H9 (cell line): ENCODE measurements around the gene YBEY. TPM values are rescaled to one million over a fixed set of nuclear protein-coding genes. Genes with fewer than 3 reads are reported as not detected.

Source experiments
- DNase-seq: peaks from one replicate; pipeline ENCODE4 v3.0.0-alpha.2; 2017
- H2AFZ ChIP-seq: one replicate; pipeline ENCODE4 v1.6.1; 2013; ENCODE audit warnings: mild to moderate bottlenecking, low read length, control low read depth, moderate library complexity
- H2AK5ac ChIP-seq: 2 replicates; pipeline ENCODE4 v1.6.1; 2013; ENCODE audit warnings: low read length, control low read depth, mixed read lengths; ENCODE audit not compliant: insufficient read length
- H2BK120ac ChIP-seq: one replicate; pipeline ENCODE4 v1.6.1; 2013; ENCODE audit warnings: low read depth, mild to moderate bottlenecking, low read length, control low read depth, inconsistent platforms; ENCODE audit not compliant: poor library complexity, severe bottlenecking
- H2BK12ac ChIP-seq: 2 replicates; pipeline ENCODE4 v1.6.1; 2013; ENCODE audit warnings: low read length, control low read depth, mixed read lengths, low read depth; ENCODE audit not compliant: insufficient read length
- H2BK15ac ChIP-seq: 2 replicates; pipeline ENCODE4 v1.6.1; 2013; ENCODE audit warnings: low read depth, low read length, control low read depth
- H2BK20ac ChIP-seq: one replicate; pipeline ENCODE4 v1.6.1; 2013; ENCODE audit warnings: low read depth, mild to moderate bottlenecking, low read length, control low read depth, inconsistent platforms; ENCODE audit not compliant: poor library complexity, severe bottlenecking
- H2BK5ac ChIP-seq: 2 replicates; pipeline ENCODE4 v1.6.1; 2013; ENCODE audit warnings: low read length, control low read depth, mixed read lengths; ENCODE audit not compliant: insufficient read length
- H3K14ac ChIP-seq: 2 replicates; pipeline ENCODE4 v1.6.1; 2013; ENCODE audit warnings: low read length, control low read depth; ENCODE audit not compliant: insufficient read depth
- H3K18ac ChIP-seq: 2 replicates; pipeline ENCODE4 v1.6.1; 2013; ENCODE audit warnings: low read depth, mild to moderate bottlenecking, mixed read lengths, low read length, control low read depth; ENCODE audit not compliant: insufficient read length
- H3K23ac ChIP-seq: 2 replicates; pipeline ENCODE4 v1.6.1; 2013; ENCODE audit warnings: low read length, control low read depth, mixed read lengths, low read depth; ENCODE audit not compliant: insufficient read length
- H3K23me2 ChIP-seq: 2 replicates; pipeline ENCODE4 v1.6.1; 2013; ENCODE audit warnings: low read depth, mild to moderate bottlenecking, mixed read lengths, low read length, control low read depth; ENCODE audit not compliant: insufficient read length, poor library complexity, severe bottlenecking
- H3K27ac ChIP-seq: 2 replicates; pipeline ENCODE4 v1.5.1; 2013; ENCODE audit warnings: low read length, control low read depth, mixed read lengths, low read depth; ENCODE audit not compliant: insufficient read length
- H3K27me3 ChIP-seq: 2 replicates; pipeline ENCODE4 v1.6.1; 2013; ENCODE audit warnings: low read length, control low read depth, inconsistent platforms; ENCODE audit not compliant: insufficient read depth
- H3K4ac ChIP-seq: 2 replicates; pipeline ENCODE4 v1.6.1; 2013; ENCODE audit warnings: low read depth, mild to moderate bottlenecking, control low read depth, inconsistent platforms, low read length, moderate library complexity
- H3K4me1 ChIP-seq: 2 replicates; pipeline ENCODE4 v1.6.1; 2013; ENCODE audit warnings: low read length, control low read depth, inconsistent platforms; ENCODE audit not compliant: insufficient read depth
- H3K4me2 ChIP-seq: 2 replicates; pipeline ENCODE4 v1.6.1; 2013; ENCODE audit warnings: low read length, control low read depth, mixed read lengths; ENCODE audit not compliant: insufficient read length, insufficient read depth
- H3K56ac ChIP-seq: 2 replicates; pipeline ENCODE4 v1.6.1; 2013; ENCODE audit warnings: low read depth, mild to moderate bottlenecking, mixed read lengths, low read length, control low read depth; ENCODE audit not compliant: insufficient read length
- H3K79me1 ChIP-seq: 2 replicates; pipeline ENCODE4 v1.6.1; 2013; ENCODE audit warnings: low read depth, mild to moderate bottlenecking, moderate library complexity, low read length, control low read depth, inconsistent platforms; ENCODE audit not compliant: insufficient read depth, poor library complexity, severe bottlenecking
- H3K79me2 ChIP-seq: 2 replicates; pipeline ENCODE4 v1.6.1; 2013; ENCODE audit warnings: low read length, control low read depth, inconsistent platforms; ENCODE audit not compliant: insufficient read depth
- H3K9ac ChIP-seq: 2 replicates; pipeline ENCODE4 v1.6.1; 2013; ENCODE audit warnings: low read length, control low read depth, mixed read lengths; ENCODE audit not compliant: insufficient read length; ENCODE audit errors: extremely low read depth
- H3K9me3 ChIP-seq: one replicate; pipeline ENCODE4 v1.6.1; 2013; ENCODE audit warnings: low read depth, low read length, inconsistent platforms; ENCODE audit not compliant: control insufficient read depth
- H3T11ph ChIP-seq: one replicate; pipeline ENCODE4 v1.6.1; 2013; ENCODE audit warnings: mild to moderate bottlenecking, low read length, control low read depth, inconsistent platforms
- H4K20me1 ChIP-seq: one replicate; pipeline ENCODE4 v1.6.1; 2013; ENCODE audit not compliant: control insufficient read depth, insufficient read length, insufficient read depth
- H4K5ac ChIP-seq: 2 replicates; pipeline ENCODE4 v1.6.1; 2013; ENCODE audit warnings: low read depth, mild to moderate bottlenecking, mixed read lengths, low read length, control low read depth; ENCODE audit not compliant: insufficient read length
- H4K8ac ChIP-seq: replicated peaks from 2 replicates; pipeline ENCODE4 v1.6.1; 2013; ENCODE audit warnings: low read length, control low read depth, mixed read lengths, low read depth; ENCODE audit not compliant: insufficient read length
- H4K91ac ChIP-seq: 2 replicates; pipeline ENCODE4 v1.6.1; 2013; ENCODE audit warnings: low read depth, mild to moderate bottlenecking, moderate library complexity, mixed read lengths, low read length, control low read depth; ENCODE audit not compliant: insufficient read length
- H3K27ac Mint-ChIP-seq, 3 experiments: 2 replicates in 2 of 3; 3 replicates in 1 of 3; pipeline ENCODE4 v1.8.0; 2020 to 2021; ENCODE audit warnings: mixed read lengths in 3 of 3, mild to moderate bottlenecking in 1 of 3, moderate library complexity in 1 of 3
- H3K27me3 Mint-ChIP-seq: 2 replicates; pipeline ENCODE4 v1.8.0; 2021; ENCODE audit warnings: low read depth, mild to moderate bottlenecking, moderate library complexity, mixed read lengths
- H3K36me3 Mint-ChIP-seq, 3 experiments: 2 replicates in 2 of 3; 3 replicates in 1 of 3; pipeline ENCODE4 v1.8.0; 2020 to 2021; ENCODE audit warnings: low read depth in 3 of 3, mixed read lengths in 3 of 3; ENCODE audit not compliant: insufficient read depth in 1 of 3
- H3K4me1 Mint-ChIP-seq, 2 experiments: 2 replicates each; pipeline ENCODE4 v1.8.0; 2020; ENCODE audit warnings: mixed read lengths in 2 of 2
- H3K4me3 Mint-ChIP-seq, 2 experiments: 2 replicates in 1 of 2; 3 replicates in 1 of 2; pipeline ENCODE4 v1.8.0; 2020 to 2021; ENCODE audit warnings: mild to moderate bottlenecking in 2 of 2, mixed read lengths in 2 of 2, moderate library complexity in 1 of 2
- H3K9me3 Mint-ChIP-seq, 2 experiments: 2 replicates in 1 of 2; 3 replicates in 1 of 2; pipeline ENCODE4 v1.8.0; 2020; ENCODE audit warnings: mild to moderate bottlenecking in 2 of 2, mixed read lengths in 2 of 2, moderate library complexity in 1 of 2
- CTCF ChIP-seq: fragments of 200-600 bp; sonication (generic); conservative IDR thresholded peaks from 3 replicates; pipeline ENCODE4 v1.8.0; 2021; ENCODE audit warnings: antibody characterized with exemption, mild to moderate bottlenecking
- WGBS: extraction: QIAGEN DNeasy Blood & Tissue Kit; methylation state at CpG from one replicate; pipeline ENCODE4 v1.1.7; 2013; ENCODE audit warnings: missing lambda C conversion rate, low lambda C conversion rate, mixed read lengths; ENCODE audit not compliant: insufficient read length; ENCODE audit errors: extremely low coverage; 5-methylcytosine and 5-hydroxymethylcytosine counted together
- total RNA-seq: library from RNA; stranded (reverse); gene quantifications from 2 replicates; pipeline ENCODE4 v1.2.1, GENCODE V29; 2021

Gene YBEY
- total RNA-seq, 1 experiment from 2014 or later: 26.2 TPM

GRCh38 chr21:46264046-46264689, 22.0 kb upstream of the YBEY start:
- Histone ChIP-seq H3T11ph (no peak overlapping the region), H2BK12ac (no peak overlapping the region), H3K27ac (no peak overlapping the region), H3K79me2 (no peaks in the 10 kb centered on the region), H3K4me2 (no peak overlapping the region), H2BK20ac (no peak overlapping the region), H3K4ac (no peak overlapping the region), H4K8ac (no peak overlapping the region), H3K9ac (no peak overlapping the region), H3K56ac (no peak overlapping the region), H2BK5ac (no peak overlapping the region), H4K91ac (no peak overlapping the region), H4K20me1 (no peaks in the 10 kb centered on the region), H3K27me3 (no peaks in the 10 kb centered on the region), H2BK120ac (no peak overlapping the region), H3K14ac (no peak overlapping the region), H2AFZ (no peak overlapping the region), H2BK15ac (no peak overlapping the region), H3K23ac (no peak overlapping the region), H3K18ac (no peak overlapping the region), H3K23me2 (no peaks in the 10 kb centered on the region), H2AK5ac (no peak overlapping the region), H4K5ac (no peak overlapping the region), H3K4me1 (no peaks in the 10 kb centered on the region), H3K79me1 (no peaks in the 10 kb centered on the region), H3K9me3 (no peaks in the 10 kb centered on the region)
- no peaks in the 10 kb centered on the region for H3K9me3 Mint-ChIP-seq
- no peaks in the 10 kb centered on the region for H3K4me1 Mint-ChIP-seq
- no peak for TF ChIP-seq CTCF
- WGBS: no CpG with 5 or more reads among the region's 22 CpGs
- H3K4me3 Mint-ChIP-seq: no peak overlapping the region
- no peaks in the 10 kb centered on the region for H3K27me3 Mint-ChIP-seq
- peaks cover 35 to 80% (median 74%) of the 10 kb centered on the region in 3 experiments; a peak in 6 of 7 replicates for H3K36me3 Mint-ChIP-seq
- DNase-seq: no peak
- no peak overlapping the region for H3K27ac Mint-ChIP-seq
